ENCODE results near the gene UMAD1.

GRCh38 chr7:7688956-7689355 lies 48.4 kb downstream of the UMAD1 start:
- TF ChIP-seq GATA3 (IDR thresholded peaks at IDR 0.05; ENCODE audit: low read depth, low read length): no peak
- no peak for TF ChIP-seq GATA2 (IDR thresholded peaks at IDR 0.05; ENCODE audit: low read depth, low read length)

Data from SH-SY5Y (cell line).